Gastroesophageal sphincter (tissue), 4 donors: ENCODE measurements around the gene FAM193A. TPM values are rescaled to one million over a fixed set of nuclear protein-coding genes. Genes with fewer than 3 reads are reported as not detected.
"Not testable (repeated sequence)": the region's sequence is repeated elsewhere in the genome, so short reads cannot be mapped to it uniquely, and the experiment has no call there.

Experiments used
- ATAC-seq: fragments of 150-250 bp; one replicate; pipeline ENCODE4 v1.9.1; 2016; ENCODE audit warnings: mild to moderate bottlenecking, moderate library complexity
- H3K27ac ChIP-seq, 4 donors: fragments of 200-600 bp; sonication (generic) in 3 of 4; 1 replicate in 3 of 4; 2 replicates in 1 of 4; pipeline ENCODE4 v1.5.1; 2016 to 2019
- H3K27me3 ChIP-seq: fragments of 200-600 bp; sonication (generic); one replicate; pipeline ENCODE4 v1.5.1; 2019
- H3K36me3 ChIP-seq, 2 donors: fragments of 200-600 bp; sonication (generic); one replicate each; pipeline ENCODE4 v1.5.1; 2019; ENCODE audit warnings: control low read depth in 1 of 2
- H3K4me1 ChIP-seq, 3 donors: fragments of 200-600 bp; sonication (generic); 1 replicate in 2 of 3; 2 replicates in 1 of 3; pipeline ENCODE4 v1.5.1; 2016 to 2019; ENCODE audit warnings: control low read depth in 2 of 3
- H3K4me3 ChIP-seq, 2 donors: fragments of 200-600 bp; sonication (generic); one replicate each; pipeline ENCODE4 v1.5.1; 2019; ENCODE audit warnings: mild to moderate bottlenecking in 1 of 2, moderate library complexity in 1 of 2
- H3K9me3 ChIP-seq, 3 donors: fragments of 200-600 bp; sonication (generic); one replicate each; pipeline ENCODE4 v1.5.1; 2017 to 2019; ENCODE audit warnings: control low read depth in 2 of 3
- CTCF ChIP-seq, 4 experiments: fragments of 200-600 bp in 2 of 4; fragments of 450-650 bp in 2 of 4; sonication (generic) in 1 of 4; IDR thresholded peaks; one replicate each; pipeline ENCODE4 v1.5.1; 2017 to 2019; ENCODE audit warnings: antibody characterized with exemption in 4 of 4, mild to moderate bottlenecking in 2 of 4, moderate library complexity in 2 of 4
- EP300 ChIP-seq: sonication (generic); formaldehyde crosslinking; IDR thresholded peaks from one replicate; pipeline ENCODE4 v1.6.1; 2017; ENCODE audit warnings: antibody characterized with exemption, mild to moderate bottlenecking
- POLR2A ChIP-seq, 2 donors: fragments of 450-650 bp; IDR thresholded peaks; one replicate each; pipeline ENCODE4 v1.6.1; 2017; ENCODE audit warnings: antibody characterized with exemption in 2 of 2, mild to moderate bottlenecking in 2 of 2, moderate library complexity in 1 of 2
- POLR2AphosphoS5 ChIP-seq: sonication (generic); formaldehyde crosslinking; IDR thresholded peaks from one replicate; pipeline ENCODE4 v1.6.1; 2017; ENCODE audit warnings: antibody characterized with exemption
- WGBS, 2 donors: methylation state at CpG; one replicate each; pipeline ENCODE4 v1.1.5; 2018; ENCODE audit warnings: low coverage in 1 of 2; 5-methylcytosine and 5-hydroxymethylcytosine counted together
- total RNA-seq, 4 donors: library from RNA; depleted of rRNA; stranded (reverse); fragments of >200 nt; gene quantifications; one replicate each; pipeline ENCODE4 v1.1.0, GENCODE V29; 2016

Gene FAM193A
- total RNA-seq, 4 donors from 2014 or later, result 24.5 to 35.6 (median 30.2) TPM

- ATAC-seq, result no peak
- TF ChIP-seq CTCF (IDR thresholded peaks at IDR 0.05) (no peak), EP300 (no peak), POLR2AphosphoS5 (no peak)
- Histone ChIP-seq H3K4me1 (peaks cover 0 to 10% (median 0%) of the 10 kb centered on the region in 3 donors), H3K4me3 (no peak overlapping the region), H3K27me3 (no peaks in the 10 kb centered on the region), H3K27ac (no peak overlapping the region), H3K9me3 (no peaks in the 10 kb centered on the region), H3K36me3 (peaks cover 0 to 94% of the 10 kb centered on the region in 2 donors)
- 92 to 93% methylated on average over 4 of the region's 13 CpGs for WGBS, 2 donors
Observed at GRCh38 chr4:2510351-2511259, 25.8 kb upstream of the FAM193A start.

GRCh38 chr4:2511645-2512131 is 24.8 kb upstream of the FAM193A start:
- no peak overlapping the region for H3K4me3 ChIP-seq
- peaks cover 0 to 92% of the 10 kb centered on the region in 2 donors for H3K36me3 ChIP-seq
- WGBS, 2 donors, result 64 to 100% methylated on average over 1 to 5 of the region's 9 CpGs

GRCh38 chr4:2512396-2513135 is 23.9 kb upstream of the FAM193A start:
- Histone ChIP-seq H3K4me3 (no peak overlapping the region), H3K27me3 (no peaks in the 10 kb centered on the region), H3K27ac (no peak overlapping the region), H3K4me1 (peaks cover 3 to 20% (median 5%) of the 10 kb centered on the region in 3 donors), H3K9me3 (no peaks in the 10 kb centered on the region), H3K36me3 (peaks cover 0 to 90% of the 10 kb centered on the region in 2 donors)
- WGBS, 2 donors, result 91 to 96% methylated on average over 6 of the region's 15 CpGs
- TF ChIP-seq POLR2A (IDR thresholded peaks at IDR 0.05) (no peak), CTCF (IDR thresholded peaks at IDR 0.05) (no peak), POLR2AphosphoS5 (no peak), EP300 (no peak)
- ATAC-seq, result no peak

More at GRCh38 chr4:2511645-2512131, 24.8 kb upstream of the FAM193A start:
- TF ChIP-seq POLR2A (IDR thresholded peaks at IDR 0.05) (no peak), POLR2AphosphoS5 (no peak), EP300 (no peak), CTCF (IDR thresholded peaks at IDR 0.05) (no peak)
- H3K27ac ChIP-seq, result no peak overlapping the region
- no peaks in the 10 kb centered on the region for H3K9me3 ChIP-seq
- no peaks in the 10 kb centered on the region for H3K27me3 ChIP-seq
- peaks cover 3 to 20% (median 5%) of the 10 kb centered on the region in 3 donors for H3K4me1 ChIP-seq
- ATAC-seq, result no peak

- peaks cover 3 to 20% (median 5%) of the 10 kb centered on the region in 3 donors for H3K4me1 ChIP-seq
- 100% methylated on average over 3 of the region's 9 CpGs; no CpG with 5 or more reads in 1 of the 2 donors for WGBS, 2 donors
- H3K27ac ChIP-seq, H3K4me3 ChIP-seq, H3K27me3 ChIP-seq, ATAC-seq, H3K9me3 ChIP-seq: not testable (repeated sequence)
- H3K36me3 ChIP-seq, result peaks cover 0 to 78% of the 10 kb centered on the region in 2 donors
Observed at GRCh38 chr4:2514193-2514592, 22.3 kb upstream of the FAM193A start.

GRCh38 chr4:2514944-2515343 is 21.5 kb upstream of the FAM193A start:
- H3K27me3 ChIP-seq, ATAC-seq, H3K9me3 ChIP-seq, H3K4me3 ChIP-seq, H3K27ac ChIP-seq: not testable (repeated sequence)
- Histone ChIP-seq H3K36me3 (peaks cover 0 to 70% of the 10 kb centered on the region in 2 donors), H3K4me1 (peaks cover 3 to 20% (median 5%) of the 10 kb centered on the region in 3 donors)
- WGBS, 2 donors, result 47 to 50% methylated on average over 1 to 3 of the region's 11 CpGs
